IMR-90 (cell line): ENCODE data around the gene ITGB2. TPM values are rescaled to one million over a fixed set of nuclear protein-coding genes. Genes with fewer than 3 reads are reported as not detected.

Experiments used
- ATAC-seq: fragments of 200-7000 bp; cut with Tn5 transposase; 2 replicates; pipeline ENCODE4 v1.9.1; 2020; ENCODE audit warnings: low read depth, mild to moderate bottlenecking, moderate library complexity
- BruUV-seq: library from RNA; stranded (reverse); fragments of 400-500 nt; replicated peaks from 2 replicates; lab custom pipeline; 2021; lab: Mats Ljungman, UMichigan
- CTCF ChIA-PET: fragments of 300-600 bp; formaldehyde crosslinking; extraction: SDS; loops from one replicate; lab custom pipeline; 2021; ENCODE audit warnings: antibody characterized with exemption; lab: Yijun Ruan, JAX
- POLR2A ChIA-PET: fragments of 300-600 bp; sonication (Branson Sonifier 250); formaldehyde crosslinking; loops from one replicate; lab custom pipeline; 2022; ENCODE audit warnings: antibody characterized with exemption; ENCODE audit not compliant: unreplicated experiment; lab: Charles Lee
- DNase-seq: peaks from one replicate; pipeline ENCODE4 v3.0.0; 2013
- H2AFZ ChIP-seq: replicated peaks from 2 replicates; pipeline ENCODE3; 2013; ENCODE audit warnings: low read length, mild to moderate bottlenecking; ENCODE audit not compliant: poor library complexity
- H2AK5ac ChIP-seq: 2 replicates; pipeline ENCODE4 v1.6.1; 2013; ENCODE audit warnings: low read depth, low read length, inconsistent platforms
- H2AK9ac ChIP-seq: replicated peaks from 2 replicates; pipeline ENCODE3; 2013; ENCODE audit warnings: mild to moderate bottlenecking, low read depth, low read length, moderate library complexity; ENCODE audit not compliant: poor library complexity
- H2BK120ac ChIP-seq: 2 replicates; pipeline ENCODE4 v1.6.1; 2013; ENCODE audit warnings: low read depth, low read length, inconsistent platforms
- H2BK15ac ChIP-seq: 3 replicates; pipeline ENCODE4 v1.6.1; 2013; ENCODE audit warnings: low read depth, low read length, inconsistent platforms
- H2BK20ac ChIP-seq: 2 replicates; pipeline ENCODE4 v1.6.1; 2013; ENCODE audit warnings: low read depth, mild to moderate bottlenecking, inconsistent platforms, low read length, moderate library complexity
- H2BK5ac ChIP-seq: 2 replicates; pipeline ENCODE4 v1.6.1; 2013; ENCODE audit warnings: mild to moderate bottlenecking, low read depth, low read length, inconsistent platforms; ENCODE audit not compliant: poor library complexity, severe bottlenecking
- H3K14ac ChIP-seq: replicated peaks from 2 replicates; pipeline ENCODE4 v1.6.1; 2013; ENCODE audit warnings: low read depth, low read length, inconsistent platforms
- H3K18ac ChIP-seq: 2 replicates; pipeline ENCODE4 v1.6.1; 2013; ENCODE audit warnings: low read depth, low read length, control low read depth
- H3K23ac ChIP-seq: 2 replicates; pipeline ENCODE4 v1.6.1; 2013; ENCODE audit warnings: low read depth, low read length, inconsistent platforms
- H3K27ac ChIP-seq: 2 replicates; pipeline ENCODE4 v1.5.1; 2013; ENCODE audit warnings: mild to moderate bottlenecking, control low read depth, low read length; ENCODE audit not compliant: insufficient read depth
- H3K27me3 ChIP-seq: 2 replicates; pipeline ENCODE4 v1.6.1; 2013; ENCODE audit warnings: low read length; ENCODE audit not compliant: control insufficient read depth, insufficient read depth
- H3K36me3 ChIP-seq: 2 replicates; pipeline ENCODE4 v1.6.1; 2013; ENCODE audit warnings: low read length, mixed read lengths; ENCODE audit not compliant: control insufficient read depth, insufficient read depth
- H3K4ac ChIP-seq: 2 replicates; pipeline ENCODE4 v1.6.1; 2013; ENCODE audit warnings: low read depth, low read length, inconsistent platforms
- H3K4me1 ChIP-seq: 2 replicates; pipeline ENCODE4 v1.6.1; 2013; ENCODE audit warnings: low read length, mixed read lengths; ENCODE audit not compliant: control insufficient read depth, insufficient read depth
- H3K4me2 ChIP-seq: 2 replicates; pipeline ENCODE4 v1.6.1; 2013; ENCODE audit warnings: low read depth, mild to moderate bottlenecking, control low read depth, low read length, moderate library complexity
- H3K4me3 ChIP-seq: 2 replicates; pipeline ENCODE4 v1.5.1; 2013; ENCODE audit warnings: low read depth, mild to moderate bottlenecking, control low read depth, low read length, moderate library complexity; ENCODE audit not compliant: insufficient read depth
- H3K56ac ChIP-seq: 2 replicates; pipeline ENCODE4 v1.6.1; 2013; ENCODE audit warnings: low read length, inconsistent platforms; ENCODE audit not compliant: insufficient read depth; ENCODE audit errors: extremely low read depth
- H3K79me1 ChIP-seq, 2 experiments: 2 replicates each; pipeline ENCODE4 v1.6.1; 2013; ENCODE audit warnings: low read length in 2 of 2, inconsistent platforms in 1 of 2, low read depth in 1 of 2
- H3K9ac ChIP-seq: 2 replicates; pipeline ENCODE4 v1.6.1; 2013; ENCODE audit warnings: low read depth, low read length, control low read depth
- H3K9me1 ChIP-seq: 2 replicates; pipeline ENCODE4 v1.6.1; 2013; ENCODE audit warnings: low read length, inconsistent platforms; ENCODE audit not compliant: insufficient read depth
- H3K9me3 ChIP-seq: 2 replicates; pipeline ENCODE4 v1.6.1; 2013; ENCODE audit warnings: low read length; ENCODE audit not compliant: control insufficient read depth, insufficient read depth
- H4K20me1 ChIP-seq: 2 replicates; pipeline ENCODE4 v1.6.1; 2013; ENCODE audit warnings: low read length, inconsistent platforms; ENCODE audit not compliant: insufficient read depth
- H4K5ac ChIP-seq: 2 replicates; pipeline ENCODE4 v1.6.1; 2013; ENCODE audit warnings: mild to moderate bottlenecking, low read depth, low read length, control low read depth
- H4K8ac ChIP-seq, 2 experiments: 2 replicates each; pipeline ENCODE4 v1.6.1; 2013; ENCODE audit warnings: low read depth in 2 of 2, low read length in 2 of 2, control low read depth in 1 of 2, inconsistent platforms in 1 of 2
- H4K91ac ChIP-seq: 2 replicates; pipeline ENCODE4 v1.6.1; 2013; ENCODE audit warnings: low read depth, low read length, inconsistent platforms; ENCODE audit not compliant: insufficient read depth
- CEBPB ChIP-seq: IDR thresholded peaks from 2 replicates; pipeline ENCODE4 v1.6.1; 2012; ENCODE audit warnings: low read depth, low read length, improper control_type of control experiment
- CHD1 ChIP-seq: IDR thresholded peaks from 2 replicates; pipeline ENCODE4 v1.6.1; 2012; ENCODE audit warnings: low read depth, low read length, improper control_type of control experiment
- MAZ ChIP-seq: IDR thresholded peaks from 2 replicates; pipeline ENCODE4 v1.6.1; 2012; ENCODE audit warnings: low read depth, mild to moderate bottlenecking, low read length, improper control_type of control experiment, moderate library complexity, borderline replicate concordance
- NFE2L2 ChIP-seq: fragments of 150-350 bp; IDR thresholded peaks from 2 replicates; pipeline ENCODE4 v1.6.1; 2016; ENCODE audit warnings: low read depth, mild to moderate bottlenecking, low read length
- RAD21 ChIP-seq: IDR thresholded peaks from 2 replicates; pipeline ENCODE4 v1.6.1; 2012; ENCODE audit warnings: low read length, improper control_type of control experiment
- RCOR1 ChIP-seq: IDR thresholded peaks from 2 replicates; pipeline ENCODE4 v1.6.1; 2012; ENCODE audit warnings: mild to moderate bottlenecking, low read length, improper control_type of control experiment; ENCODE audit not compliant: insufficient replicate concordance
- SMC3 ChIP-seq: fragments of 150-350 bp; IDR thresholded peaks from 2 replicates; pipeline ENCODE4 v1.6.1; 2016; ENCODE audit warnings: low read depth, mild to moderate bottlenecking, antibody characterized with exemption, low read length, moderate library complexity
- WGBS, 2 experiments: methylation state at CpG; one replicate each; pipeline versions ENCODE4 v1.1.5 to v1.1.7; 2013; ENCODE audit warnings: missing lambda C conversion rate in 2 of 2; ENCODE audit not compliant: insufficient read length in 1 of 2; ENCODE audit errors: extremely low coverage in 2 of 2; 5-methylcytosine and 5-hydroxymethylcytosine counted together
- dilution Hi-C: fragments of 300-500 bp; cut with HindIII; formaldehyde crosslinking; loops from one replicate; pipeline ENCODE4 v1.14.3; 2018; ENCODE audit warnings: low sequenced_read_pairs; ENCODE audit not compliant: unreplicated experiment
- in situ Hi-C: fragments of 300-500 bp; cut with MboI; formaldehyde crosslinking; loops from 3 replicates; pipeline ENCODE4 v1.14.3; 2019; ENCODE audit warnings: low sequenced_read_pairs, inconsistent platforms, mixed read lengths
- intact Hi-C: fragments of 100-400 bp; cut with micrococcal nuclease; formaldehyde crosslinking; loops from 2 replicates; pipeline ENCODE4 v1.10.0; 2022
- polyA plus RNA-seq, 3 experiments: library from polyadenylated mRNA; depleted of rRNA; stranded (reverse); fragments of >200 nt; gene quantifications; 2 replicates each; pipeline ENCODE4 v1.2.3, GENCODE V29; 2012; ENCODE audit warnings: low replicate concordance in 1 of 3
- total RNA-seq: library from RNA; depleted of rRNA; stranded (reverse); fragments of >200 nt; gene quantifications from 2 replicates; pipeline ENCODE4 v1.2.3, GENCODE V29; 2012
- TF ChIP-seq, protein P1 (sequence below): fragments of 150-350 bp; IDR thresholded peaks from 2 replicates; pipeline ENCODE4 v1.6.1; 2017; ENCODE audit warnings: mild to moderate bottlenecking, antibody characterized with exemption, low read length, low read depth
- TF ChIP-seq, protein P2 (sequence below): conservative IDR thresholded peaks from 2 replicates; pipeline ENCODE4 v1.5.1; 2012; ENCODE audit warnings: mild to moderate bottlenecking, low read depth, low read length, improper control_type of control experiment

The ITGB2 gene
- total and polyA plus RNA-seq, 2 of the 4 experiments (the other 2 are of a cell fraction) = 0.14 TPM; not detected in 1

- TF ChIP-seq, protein P1, sequence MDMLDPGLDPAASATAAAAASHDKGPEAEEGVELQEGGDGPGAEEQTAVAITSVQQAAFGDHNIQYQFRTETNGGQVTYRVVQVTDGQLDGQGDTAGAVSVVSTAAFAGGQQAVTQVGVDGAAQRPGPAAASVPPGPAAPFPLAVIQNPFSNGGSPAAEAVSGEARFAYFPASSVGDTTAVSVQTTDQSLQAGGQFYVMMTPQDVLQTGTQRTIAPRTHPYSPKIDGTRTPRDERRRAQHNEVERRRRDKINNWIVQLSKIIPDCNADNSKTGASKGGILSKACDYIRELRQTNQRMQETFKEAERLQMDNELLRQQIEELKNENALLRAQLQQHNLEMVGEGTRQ = no peak
These were observed 36.5 kb upstream of the ITGB2 start (continued) for GRCh38 chr21:44957047-44957831.

DNA sequence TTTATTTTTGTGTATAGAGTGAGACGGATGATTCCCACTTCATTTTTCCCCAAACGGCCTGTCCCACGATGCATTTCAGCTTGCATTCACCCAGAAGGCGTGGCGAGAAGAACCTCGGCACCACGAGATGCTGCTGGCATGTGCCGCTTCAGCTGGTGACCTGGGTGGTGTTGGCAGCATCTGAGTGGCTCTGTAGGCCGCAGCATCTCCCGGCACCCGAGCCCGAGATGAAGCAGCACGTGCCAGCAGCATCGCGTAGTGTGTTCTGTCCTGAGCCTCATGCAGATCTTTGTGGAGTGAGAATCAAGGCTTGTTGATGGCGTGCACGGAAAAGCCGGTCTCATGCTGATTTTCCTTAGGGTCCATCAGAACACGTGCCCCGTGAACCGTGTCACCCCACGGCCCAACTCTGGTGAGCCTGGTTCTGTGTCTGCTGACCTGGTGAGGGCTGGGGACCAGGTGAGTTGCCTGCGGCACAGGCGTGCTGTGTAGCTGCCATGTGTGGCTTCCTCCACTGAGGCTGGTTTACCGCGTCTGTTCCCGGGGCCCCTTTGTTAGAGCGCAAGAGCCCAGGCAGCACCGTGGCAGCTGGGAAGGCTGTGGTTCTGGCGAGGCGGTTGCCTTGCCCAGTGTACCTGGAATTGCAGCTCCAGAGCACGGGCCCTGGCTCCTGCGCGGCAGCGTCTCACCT, 35.8 kb upstream of the ITGB2 start:
- H2BK20ac ChIP-seq = no peak overlapping the region; the same call in 1 of the 2 replicates
- DNase-seq (no peak), ATAC-seq (no peak)
- H3K18ac ChIP-seq = no peak overlapping the region
- no peak overlapping the region for H2AFZ ChIP-seq
- H3K56ac ChIP-seq = no peak overlapping the region
- H2BK5ac ChIP-seq = peak overlapping the region; percentile 10
- H2AK9ac ChIP-seq = no peak overlapping the region
- BruUV-seq = no TSS peak
- no peak overlapping the region for H2BK15ac ChIP-seq
- peaks cover 8% of the 10 kb centered on the region; the same call in 1 of the 2 replicates for H3K9me1 ChIP-seq
- no peak overlapping the region for H3K14ac ChIP-seq
- H4K91ac ChIP-seq = no peak overlapping the region; the same call in 1 of the 2 replicates
- H3K9ac ChIP-seq = no peak overlapping the region
- H4K20me1 ChIP-seq = peaks cover 7% of the 10 kb centered on the region
- H3K27me3 ChIP-seq = no peaks in the 10 kb centered on the region
- peaks cover 36% of the 10 kb centered on the region for H3K36me3 ChIP-seq
- peak overlapping the region; percentile 35; the same call in 1 of the 2 replicates for H3K4ac ChIP-seq
- WGBS, 2 experiments = 98% methylated on average over 28 of the region's 35 CpGs; no CpG with 5 or more reads in 1 of the 2 experiments
- peak overlapping the region; percentile 18; the same call in 1 of the 2 replicates for H2AK5ac ChIP-seq
- no peak overlapping the region for H3K4me3 ChIP-seq
- in situ Hi-C loops (no loop called here), dilution Hi-C loops (no loop called here), intact Hi-C loops (no loop called here)
- no peak overlapping the region for H3K27ac ChIP-seq
- H2BK120ac ChIP-seq = no peak overlapping the region
- H4K5ac ChIP-seq = no peak overlapping the region
- H4K8ac ChIP-seq = no peak overlapping the region
- H3K4me1 ChIP-seq = peaks cover 18% of the 10 kb centered on the region
- TF ChIP-seq MAZ (no peak), CEBPB (no peak), NFE2L2 (no peak), RAD21 (no peak), RCOR1 (no peak), SMC3 (no peak), CHD1 (no peak)
- TF ChIP-seq, protein P2, sequence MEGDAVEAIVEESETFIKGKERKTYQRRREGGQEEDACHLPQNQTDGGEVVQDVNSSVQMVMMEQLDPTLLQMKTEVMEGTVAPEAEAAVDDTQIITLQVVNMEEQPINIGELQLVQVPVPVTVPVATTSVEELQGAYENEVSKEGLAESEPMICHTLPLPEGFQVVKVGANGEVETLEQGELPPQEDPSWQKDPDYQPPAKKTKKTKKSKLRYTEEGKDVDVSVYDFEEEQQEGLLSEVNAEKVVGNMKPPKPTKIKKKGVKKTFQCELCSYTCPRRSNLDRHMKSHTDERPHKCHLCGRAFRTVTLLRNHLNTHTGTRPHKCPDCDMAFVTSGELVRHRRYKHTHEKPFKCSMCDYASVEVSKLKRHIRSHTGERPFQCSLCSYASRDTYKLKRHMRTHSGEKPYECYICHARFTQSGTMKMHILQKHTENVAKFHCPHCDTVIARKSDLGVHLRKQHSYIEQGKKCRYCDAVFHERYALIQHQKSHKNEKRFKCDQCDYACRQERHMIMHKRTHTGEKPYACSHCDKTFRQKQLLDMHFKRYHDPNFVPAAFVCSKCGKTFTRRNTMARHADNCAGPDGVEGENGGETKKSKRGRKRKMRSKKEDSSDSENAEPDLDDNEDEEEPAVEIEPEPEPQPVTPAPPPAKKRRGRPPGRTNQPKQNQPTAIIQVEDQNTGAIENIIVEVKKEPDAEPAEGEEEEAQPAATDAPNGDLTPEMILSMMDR = no peak
- H3K9me3 ChIP-seq = no peaks in the 10 kb centered on the region
- ChIA-PET CTCF (interaction anchor here (1.1 kb wide), 1 partner anchor 172 kb away, joined by 3 read pairs; no protein-coding TSS in a partner anchor), POLR2A (no interaction called here)
- no peak overlapping the region for H3K23ac ChIP-seq
- peaks cover 29 to 77% of the 10 kb centered on the region in 2 experiments for H3K79me1 ChIP-seq
- H3K4me2 ChIP-seq = no peak overlapping the region
